ENCODE data around the gene NUAK2.
A peak's percentile ranks its signal among the peaks of the same experiment; 100 is the strongest.

NUAK2 gene

DNA sequence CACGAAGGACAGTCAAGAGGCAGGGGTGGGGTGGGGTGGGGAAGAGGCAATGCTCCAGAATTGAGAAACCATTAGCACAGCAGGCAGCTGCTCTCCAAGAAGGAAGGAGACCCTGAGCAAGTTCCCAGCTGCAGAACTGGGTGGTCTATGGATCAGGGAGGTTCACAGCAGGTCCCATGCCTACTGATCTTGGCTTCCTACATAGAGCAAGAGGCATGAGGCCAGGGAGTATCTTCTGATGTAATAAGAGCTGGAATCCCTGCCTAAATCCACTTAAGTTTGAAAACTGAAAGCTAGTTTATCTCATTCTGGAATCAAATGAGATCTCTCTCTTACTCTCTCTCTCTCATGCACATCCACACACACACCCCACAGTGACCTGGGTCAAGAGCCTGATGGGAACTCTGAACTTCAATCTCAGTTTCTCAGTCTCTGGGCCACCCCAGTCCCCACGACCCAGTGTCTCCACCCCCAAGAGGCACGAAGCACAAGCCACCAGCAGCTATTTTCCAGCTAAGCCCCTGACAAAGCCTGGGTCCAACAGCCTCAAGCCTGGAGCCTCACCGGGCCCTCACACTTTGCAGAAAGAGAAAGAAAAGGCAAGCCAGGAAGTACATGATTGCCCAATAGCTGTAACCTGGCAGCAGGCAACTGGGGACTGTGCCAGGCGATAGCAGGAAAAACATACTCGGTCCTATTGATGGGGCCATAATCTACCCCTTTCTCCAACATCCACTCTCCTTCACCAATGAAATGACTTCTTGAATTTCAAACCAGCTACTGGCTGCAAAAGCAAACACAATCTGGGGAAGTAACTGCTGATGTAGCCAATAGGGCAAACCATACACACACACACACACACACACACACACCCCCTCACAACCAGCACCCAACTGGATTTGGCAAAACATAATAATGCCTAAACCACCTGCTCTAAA lies 2.2 kb downstream of the NUAK2 start:
- Histone ChIP-seq H3K27me3 (ENCODE audit: low read depth) (no peaks in the 10 kb centered on the region), H3K4me1 (peaks cover 52% of the 10 kb centered on the region), H3K4me3 (peak overlapping the region; percentile 78), H3K36me3 (replicated peaks) (no peaks in the 10 kb centered on the region; the same call in 1 of the 2 replicates), H3K9me3 (no peaks in the 10 kb centered on the region)
- in situ Hi-C loops (cut with MboI; ENCODE audit: low sequenced_read_pairs): no loop called here
- DNase-seq (ENCODE audit: low spot score in 2 of 2): peak in 1 of 2 experiments; percentile 35

DNA sequence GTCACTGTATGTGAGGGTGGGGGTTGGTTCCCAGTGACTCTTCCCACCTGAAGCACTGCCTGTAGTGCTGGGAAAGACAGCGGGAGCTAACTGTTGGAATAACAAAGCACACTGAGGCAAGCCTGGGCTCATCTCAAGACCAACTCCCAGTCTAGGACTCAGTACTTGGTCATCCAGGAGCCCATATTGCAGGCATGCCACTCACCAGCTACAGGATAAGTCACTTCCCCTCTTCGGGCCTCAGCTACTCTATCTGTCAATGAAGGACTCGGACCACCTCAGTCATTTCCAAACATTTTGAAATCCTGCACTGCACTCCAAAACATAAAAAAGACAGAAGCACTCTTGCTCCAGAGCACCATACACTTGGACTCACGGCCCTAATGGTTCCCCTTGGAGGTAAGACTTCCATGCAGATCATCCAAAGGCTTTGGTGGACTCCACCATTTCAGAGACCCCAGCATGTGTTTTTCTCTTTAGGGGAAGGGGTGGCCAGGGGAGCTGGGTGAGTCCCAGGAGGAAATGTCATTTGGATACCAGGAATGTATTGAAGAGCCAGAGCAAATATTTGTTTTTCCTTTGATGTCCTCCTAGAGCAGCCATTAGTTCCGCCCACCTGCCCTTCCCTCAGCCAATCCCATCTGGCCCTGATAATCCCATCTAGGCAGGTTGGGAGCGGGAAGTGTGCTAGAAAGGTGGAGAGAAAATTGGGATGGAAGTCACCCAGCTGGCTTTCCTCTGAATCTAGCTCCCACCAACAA lies 3.1 kb downstream of the NUAK2 start:
- Histone ChIP-seq H3K27me3 (ENCODE audit: low read depth) (no peaks in the 10 kb centered on the region), H3K4me1 (peaks cover 59% of the 10 kb centered on the region), H3K4me3 (no peak overlapping the region), H3K9me3 (no peaks in the 10 kb centered on the region), H3K36me3 (replicated peaks) (no peaks in the 10 kb centered on the region; the same call in 1 of the 2 replicates)
- in situ Hi-C loops (cut with MboI; ENCODE audit: low sequenced_read_pairs): no loop called here
- peak in 1 of 2 experiments; percentile 46 for DNase-seq (ENCODE audit: low spot score in 2 of 2)

DNA sequence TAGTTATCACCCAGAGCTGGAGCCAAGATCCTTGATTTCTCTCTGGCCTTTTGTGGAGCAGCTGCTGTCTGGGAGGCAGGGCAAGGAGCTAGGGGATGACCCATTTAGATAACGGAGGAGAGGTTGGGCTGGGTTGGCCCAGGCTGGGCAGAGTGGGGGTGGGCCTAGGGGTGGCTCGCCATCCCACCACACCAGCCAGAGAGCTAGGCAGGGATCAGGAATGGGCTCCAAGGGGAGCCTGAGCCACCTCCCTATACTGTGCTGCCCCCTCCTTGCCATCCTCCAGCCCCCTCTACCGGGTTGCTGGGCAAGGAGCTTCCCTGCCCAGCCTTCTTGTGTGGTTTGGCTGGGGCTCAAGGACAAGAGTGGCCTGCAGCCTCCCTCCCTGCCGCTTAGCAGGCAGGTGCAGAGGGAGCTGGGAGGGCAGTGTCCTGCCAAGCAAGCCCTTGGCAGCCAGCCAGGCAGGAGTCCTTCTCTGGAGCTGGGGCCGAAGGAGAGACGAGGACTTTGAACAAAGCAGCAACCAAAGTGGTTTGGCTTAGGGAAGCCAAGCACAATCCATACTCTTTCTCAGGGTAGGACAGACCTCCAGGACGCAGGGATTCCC lies 4.1 kb downstream of the NUAK2 start:
- no peaks in the 10 kb centered on the region; the same call in 1 of the 2 replicates for H3K36me3 ChIP-seq (replicated peaks)
- H3K4me3 ChIP-seq: no peak overlapping the region
- H3K9me3 ChIP-seq: no peaks in the 10 kb centered on the region
- peaks cover 67% of the 10 kb centered on the region for H3K4me1 ChIP-seq
- in situ Hi-C loops (cut with MboI; ENCODE audit: low sequenced_read_pairs): no loop called here
- peak in 1 of 2 experiments; percentile 76 for DNase-seq (ENCODE audit: low spot score in 2 of 2)
- no peaks in the 10 kb centered on the region for H3K27me3 ChIP-seq (ENCODE audit: low read depth)

DNA sequence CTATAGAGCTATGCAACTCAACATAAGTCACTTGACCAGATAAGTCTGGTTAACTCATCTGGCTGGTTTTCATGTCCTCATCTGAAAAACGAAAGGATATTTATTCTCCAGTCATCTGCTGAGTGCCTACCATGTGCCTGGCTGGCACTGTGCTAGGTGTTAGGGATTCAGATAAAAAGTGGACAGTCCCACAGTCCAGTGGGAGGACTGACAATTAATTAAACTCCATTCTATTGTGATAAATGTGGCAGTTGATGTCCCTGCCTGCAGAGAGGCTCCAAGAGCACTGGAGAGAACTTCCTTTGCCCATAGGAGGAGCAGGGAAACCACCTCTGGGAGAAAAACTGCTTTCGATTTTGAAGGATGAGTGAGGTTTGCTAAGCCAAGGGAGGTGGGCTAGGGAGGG lies 5.4 kb downstream of the NUAK2 start:
- Histone ChIP-seq H3K4me1 (peaks cover 64% of the 10 kb centered on the region), H3K36me3 (replicated peaks) (peaks cover 6% of the 10 kb centered on the region; the same call in 1 of the 2 replicates), H3K27me3 (ENCODE audit: low read depth) (no peaks in the 10 kb centered on the region), H3K4me3 (no peak overlapping the region), H3K9me3 (no peaks in the 10 kb centered on the region)
- in situ Hi-C loops (cut with MboI; ENCODE audit: low sequenced_read_pairs): no loop called here
- DNase-seq (ENCODE audit: low spot score in 2 of 2): no peak

DNA sequence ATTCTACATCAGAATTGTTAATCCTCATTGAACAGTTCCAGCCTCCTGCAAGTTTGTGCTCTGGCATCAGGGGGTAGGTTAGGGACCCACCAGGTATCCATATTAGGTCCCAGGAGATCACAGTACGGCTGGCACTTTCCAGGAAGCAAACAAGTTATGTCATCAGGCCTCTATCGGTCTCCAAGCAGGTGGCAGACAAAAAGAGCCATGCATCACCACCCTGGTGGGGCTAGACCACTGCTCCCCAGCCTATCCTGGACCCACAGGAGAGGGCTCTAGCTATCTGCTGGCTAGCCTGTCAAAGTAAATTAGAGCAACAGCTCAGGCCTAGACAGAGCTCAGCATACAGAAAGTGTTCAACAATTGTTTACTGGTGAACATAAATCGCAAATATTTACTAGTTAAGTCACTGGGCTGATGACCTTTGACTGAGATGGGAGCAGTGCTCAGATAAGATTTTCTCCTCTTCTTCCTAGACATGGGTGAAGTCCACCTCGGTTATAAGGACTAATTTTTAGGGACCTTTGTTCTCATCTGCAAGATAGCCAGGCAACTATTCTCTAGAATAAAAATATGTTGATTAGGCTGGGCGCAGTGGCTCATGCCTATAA lies 6.4 kb downstream of the NUAK2 start:
- no peaks in the 10 kb centered on the region for H3K27me3 ChIP-seq (ENCODE audit: low read depth)
- DNase-seq (ENCODE audit: low spot score in 2 of 2): no peak
- H3K9me3 ChIP-seq: no peaks in the 10 kb centered on the region
- no peak overlapping the region for H3K4me3 ChIP-seq
- peaks cover 15% of the 10 kb centered on the region for H3K36me3 ChIP-seq (replicated peaks)
- H3K4me1 ChIP-seq: peaks cover 64% of the 10 kb centered on the region
- in situ Hi-C loops (cut with MboI; ENCODE audit: low sequenced_read_pairs): no loop called here

DNA sequence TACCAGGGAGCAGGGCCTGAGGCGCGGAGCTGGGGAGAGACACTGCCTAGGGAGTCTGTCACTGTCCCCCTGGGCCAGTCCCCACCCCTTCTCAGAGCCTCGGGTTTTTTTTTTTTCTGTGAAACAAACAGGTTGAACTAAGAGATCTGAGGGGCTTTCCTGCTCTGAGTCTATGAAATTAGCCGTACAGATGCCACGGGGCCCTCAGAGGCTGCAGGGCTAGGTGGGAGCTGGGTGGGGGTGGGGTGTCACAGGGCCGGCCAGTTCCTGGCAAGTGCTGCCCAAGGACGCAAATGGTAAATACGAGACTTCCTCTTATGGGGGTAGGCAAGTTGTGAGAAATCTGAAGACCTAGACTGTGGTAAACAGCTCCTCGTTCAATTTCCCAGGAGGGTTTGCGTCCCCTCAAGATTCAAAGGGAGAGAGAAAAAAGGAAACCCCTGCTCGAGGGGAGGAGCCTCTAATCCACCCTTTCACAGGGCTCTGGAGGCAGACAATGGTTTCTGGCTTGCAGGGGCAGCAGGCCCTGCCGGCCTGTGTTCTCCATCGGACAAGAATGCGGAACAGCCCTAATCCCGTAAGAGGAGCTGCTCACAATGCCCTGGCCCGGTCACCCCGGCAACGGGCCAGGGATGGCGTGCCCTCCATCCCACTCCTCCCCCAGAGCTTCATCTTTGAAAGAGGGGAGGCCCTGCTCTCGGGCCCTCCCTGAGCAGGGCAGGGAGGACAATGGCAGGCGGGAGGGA lies 7.8 kb downstream of the NUAK2 start:
- Histone ChIP-seq H3K9me3 (no peaks in the 10 kb centered on the region), H3K4me3 (peak overlapping the region; percentile 16), H3K27me3 (ENCODE audit: low read depth) (no peaks in the 10 kb centered on the region), H3K4me1 (peaks cover 52% of the 10 kb centered on the region), H3K36me3 (replicated peaks) (peaks cover 22% of the 10 kb centered on the region)
- DNase-seq (ENCODE audit: low spot score in 2 of 2): peak; percentile 96 to 100
- in situ Hi-C loops (cut with MboI; ENCODE audit: low sequenced_read_pairs): no loop called here

DNA sequence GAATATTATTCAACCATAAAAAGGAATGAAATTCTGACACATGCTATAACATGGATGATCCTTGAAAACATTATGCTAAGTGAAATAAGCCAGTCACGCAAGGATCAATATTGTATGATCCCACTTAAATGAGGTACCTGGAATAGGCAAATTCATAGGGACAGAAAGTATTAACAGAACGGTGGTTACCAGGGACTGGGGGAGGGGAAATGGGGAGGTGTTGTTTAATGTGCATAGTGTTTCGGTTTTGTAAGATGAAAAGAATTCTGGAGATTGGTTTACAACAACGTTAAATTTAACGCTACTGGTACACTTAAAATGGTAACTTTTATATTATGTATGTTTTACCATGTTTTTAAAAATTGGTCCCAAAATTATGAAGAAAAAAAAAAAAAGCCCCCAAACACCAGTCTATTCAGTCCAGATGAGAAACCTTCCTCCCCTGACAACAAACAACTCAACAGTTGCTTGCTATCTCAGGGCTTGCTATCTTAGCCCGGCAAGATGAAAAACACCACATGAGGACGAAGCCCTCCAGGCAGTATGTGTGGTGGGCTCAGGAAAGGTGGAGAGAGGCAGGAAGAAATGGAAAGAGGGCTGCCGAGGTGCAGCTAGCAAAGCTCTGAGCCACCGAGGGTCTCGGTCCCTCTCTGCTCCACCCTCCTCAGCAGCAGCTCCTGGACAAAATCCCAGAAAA lies 8.5 kb downstream of the NUAK2 start:
- Histone ChIP-seq H3K4me3 (peak overlapping the region; percentile 16), H3K27me3 (ENCODE audit: low read depth) (no peaks in the 10 kb centered on the region), H3K36me3 (replicated peaks) (peaks cover 28% of the 10 kb centered on the region), H3K9me3 (no peaks in the 10 kb centered on the region), H3K4me1 (peaks cover 45% of the 10 kb centered on the region)
- in situ Hi-C loops (cut with MboI; ENCODE audit: low sequenced_read_pairs): no loop called here
- DNase-seq (ENCODE audit: low spot score in 2 of 2): no peak

DNA sequence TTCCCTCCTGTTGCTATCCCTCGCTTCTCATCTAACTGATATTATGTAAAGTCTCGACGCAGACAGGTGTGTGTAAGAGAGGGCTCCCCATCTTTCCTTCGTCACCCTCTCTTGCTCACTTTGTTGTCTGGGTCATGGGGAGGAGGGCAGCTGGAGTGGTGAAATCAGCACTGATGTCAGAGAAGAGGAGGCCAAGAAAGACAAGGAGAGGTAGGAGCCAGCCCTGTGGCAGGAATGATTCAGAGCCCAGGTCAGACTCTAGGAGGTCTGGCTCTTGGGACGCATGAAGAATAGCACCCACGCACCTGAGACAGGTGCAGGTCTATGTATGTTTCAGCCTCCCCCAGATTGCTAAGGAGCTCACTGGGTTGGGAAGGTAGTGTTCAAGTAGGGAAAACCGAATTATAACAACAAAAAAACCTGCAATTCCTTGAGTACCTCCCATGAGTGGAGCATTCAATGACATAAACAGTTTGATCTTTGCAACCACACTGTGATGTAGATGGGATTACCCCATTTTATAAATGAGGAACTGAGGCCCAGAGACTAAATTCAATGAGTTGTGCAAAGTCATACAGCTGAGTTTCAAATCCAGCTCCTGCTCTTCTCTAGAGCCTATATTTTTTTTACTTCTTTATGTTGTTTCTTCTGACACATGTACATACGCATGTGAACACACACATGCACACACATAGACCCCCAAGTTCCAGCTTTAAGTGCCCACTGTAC lies 10.4 kb downstream of the NUAK2 start:
- H3K4me3 ChIP-seq: no peak overlapping the region
- peaks cover 26% of the 10 kb centered on the region for H3K4me1 ChIP-seq
- peaks cover 45% of the 10 kb centered on the region for H3K36me3 ChIP-seq (replicated peaks)
- DNase-seq (ENCODE audit: low spot score in 2 of 2): no peak
- no peaks in the 10 kb centered on the region for H3K27me3 ChIP-seq (ENCODE audit: low read depth)
- in situ Hi-C loops (cut with MboI; ENCODE audit: low sequenced_read_pairs): no loop called here
- H3K9me3 ChIP-seq: no peaks in the 10 kb centered on the region

DNA sequence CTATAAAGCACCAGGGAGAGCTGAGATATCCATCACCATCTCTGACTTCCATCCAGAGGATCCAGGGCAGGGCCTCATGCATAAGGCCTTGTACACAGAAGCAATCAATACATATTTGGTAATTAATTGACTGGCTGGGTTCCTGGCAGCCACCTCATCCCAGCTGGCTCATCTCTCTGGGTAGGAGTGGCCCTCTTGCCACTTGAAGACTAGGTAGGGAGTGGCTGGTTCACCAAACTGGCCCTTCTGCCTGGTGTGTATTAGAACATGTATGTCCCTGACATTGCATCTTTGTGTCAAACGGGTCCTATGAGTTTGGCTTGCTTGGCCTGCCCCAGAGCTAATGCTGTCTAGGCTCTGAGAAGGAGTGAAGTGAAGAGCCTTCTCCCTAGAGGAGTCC lies 11.8 kb downstream of the NUAK2 start:
- no peaks in the 10 kb centered on the region for H3K9me3 ChIP-seq
- in situ Hi-C loops (cut with MboI; ENCODE audit: low sequenced_read_pairs): no loop called here

DNA sequence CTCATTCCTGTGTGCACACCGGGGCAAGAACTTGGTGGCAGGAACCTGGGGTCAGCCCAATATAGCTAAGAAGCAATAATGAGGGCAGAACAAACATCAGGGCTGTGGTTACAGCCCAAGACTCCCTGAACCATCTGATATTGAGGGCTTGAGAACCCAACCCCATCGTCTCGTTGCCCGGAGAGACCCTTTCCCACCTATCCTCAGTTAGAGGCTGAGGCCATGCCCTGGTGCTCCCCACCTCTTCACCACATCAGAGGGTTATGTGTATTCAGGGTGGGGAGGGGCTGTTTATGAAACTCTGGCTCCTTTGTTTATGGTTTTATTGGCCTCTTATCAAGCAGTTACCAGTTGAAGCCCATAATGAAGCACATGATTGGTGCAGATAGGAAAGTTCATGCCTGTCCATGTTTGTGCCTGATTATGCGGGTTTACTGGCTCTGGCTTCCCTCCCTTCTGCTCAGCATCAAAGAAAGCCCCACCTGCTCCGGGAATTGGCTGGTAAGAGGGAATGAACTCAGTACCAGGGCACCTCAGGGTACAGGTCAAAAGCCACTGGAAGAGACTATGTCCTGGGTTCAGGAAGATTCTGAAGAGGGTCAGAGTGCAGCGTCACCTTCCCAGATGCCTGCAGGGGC lies 14.5 kb downstream of the NUAK2 start:
- in situ Hi-C loops (cut with MboI; ENCODE audit: low sequenced_read_pairs): no loop called here
- Histone ChIP-seq H3K36me3 (replicated peaks) (peaks cover 81% of the 10 kb centered on the region), H3K27me3 (ENCODE audit: low read depth) (no peaks in the 10 kb centered on the region), H3K4me1 (peaks cover 10% of the 10 kb centered on the region), H3K4me3 (no peak overlapping the region), H3K9me3 (no peaks in the 10 kb centered on the region)
- DNase-seq (ENCODE audit: low spot score in 2 of 2): no peak

More for the DNA sequence above, 11.8 kb downstream of the NUAK2 start:
- Histone ChIP-seq H3K4me1 (peaks cover 19% of the 10 kb centered on the region), H3K36me3 (replicated peaks) (peaks cover 56% of the 10 kb centered on the region), H3K4me3 (no peak overlapping the region), H3K27me3 (ENCODE audit: low read depth) (no peaks in the 10 kb centered on the region)
- no peak for DNase-seq (ENCODE audit: low spot score in 2 of 2)

DNA sequence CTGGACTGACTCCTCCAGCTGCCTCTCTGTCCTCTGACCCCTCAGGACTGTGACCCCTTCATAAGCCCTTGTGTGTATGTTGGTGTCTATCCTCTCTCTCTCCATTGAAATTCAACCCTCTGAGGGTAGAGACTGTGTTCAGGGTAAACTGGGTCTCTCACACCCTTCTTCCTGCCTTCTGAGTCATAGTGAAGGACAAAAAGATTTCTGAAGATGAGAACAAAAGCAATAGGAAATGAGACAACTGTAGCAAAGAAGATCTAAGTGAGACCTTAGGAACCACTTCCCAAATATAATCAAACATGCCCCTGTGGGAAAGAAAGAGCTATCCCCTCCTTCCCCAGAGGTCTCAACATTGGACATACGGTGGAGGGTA lies 16.9 kb downstream of the NUAK2 start:
- no peak for DNase-seq (ENCODE audit: low spot score in 2 of 2)
- Histone ChIP-seq H3K27me3 (ENCODE audit: low read depth) (no peaks in the 10 kb centered on the region), H3K9me3 (no peaks in the 10 kb centered on the region), H3K36me3 (replicated peaks) (peaks cover 64% of the 10 kb centered on the region), H3K4me3 (no peak overlapping the region), H3K4me1 (peaks cover 29% of the 10 kb centered on the region)
- in situ Hi-C loops (cut with MboI; ENCODE audit: low sequenced_read_pairs): no loop called here

All from HAP-1 (cell line).